Ramos (cell line): ENCODE results near the gene IKBKE.
"Not testable (repeated sequence)": the region's sequence is repeated elsewhere in the genome, so short reads cannot be mapped to it uniquely, and the experiment has no call there.

Experiments used
- in situ Hi-C: fragments of 300-500 bp; cut with MboI; formaldehyde crosslinking; loops from one replicate; pipeline ENCODE4 v1.14.3; 2022; ENCODE audit warnings: low sequenced_read_pairs; ENCODE audit not compliant: unreplicated experiment

Gene IKBKE

DNA sequence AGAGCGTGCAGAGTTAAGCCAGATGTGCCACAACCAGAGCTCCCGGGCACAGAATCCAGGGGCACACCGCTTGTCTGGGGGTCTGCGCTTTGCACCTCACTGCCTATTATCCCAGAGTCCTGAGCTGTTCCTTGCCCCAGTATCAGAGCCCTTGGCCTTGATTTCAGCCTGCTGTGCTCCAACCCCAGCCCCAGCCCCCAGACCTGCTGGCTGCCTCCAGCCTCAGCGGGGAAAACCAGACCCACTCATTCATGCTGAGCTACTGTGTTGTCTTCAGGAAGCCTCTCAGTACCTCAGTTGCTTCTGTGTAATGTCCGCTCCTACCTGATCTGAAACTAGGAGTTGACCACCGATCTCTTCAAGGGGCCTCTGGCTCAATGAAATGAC, 1.1 kb downstream of the IKBKE start:
- in situ Hi-C loops, result no loop called here

DNA sequence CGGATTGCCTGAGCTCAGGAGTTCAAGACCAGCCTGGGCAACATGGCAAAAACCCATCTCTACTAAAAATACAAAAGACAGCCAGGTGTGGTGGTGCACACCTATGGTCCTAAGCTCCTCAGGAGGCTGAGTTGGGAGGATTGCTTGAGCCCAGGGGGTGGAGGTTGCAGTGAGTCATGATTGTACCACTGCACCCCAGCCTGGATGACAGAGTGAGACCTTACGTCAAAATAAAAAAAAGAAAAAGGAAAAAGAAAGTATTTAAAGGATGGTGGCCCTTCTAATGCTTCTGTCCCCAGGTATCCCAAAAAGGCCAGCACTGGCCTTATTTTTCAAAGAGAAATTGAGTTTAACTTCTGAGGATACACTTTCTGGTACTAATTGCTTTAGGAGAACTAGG, 1.7 kb downstream of the IKBKE start:
- in situ Hi-C loops, result no loop called here

DNA sequence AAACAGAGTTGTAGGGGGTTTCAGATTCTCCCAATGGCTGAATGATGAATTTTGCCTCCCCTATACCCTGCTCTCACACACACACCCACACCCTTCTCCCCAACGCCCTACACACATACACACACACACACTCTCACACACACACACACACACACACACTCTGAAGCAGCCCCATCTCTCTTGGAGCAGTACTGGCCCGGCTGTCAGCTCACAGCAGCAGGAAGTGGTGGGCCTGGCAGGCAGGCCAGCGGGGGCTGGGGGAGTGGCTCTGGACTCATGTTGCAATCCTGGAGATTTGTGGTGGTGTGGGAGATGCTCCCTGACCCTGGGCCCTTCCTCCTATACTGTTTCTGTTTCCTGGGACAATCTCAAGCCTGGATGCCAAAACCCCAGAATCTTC, 2.2 kb downstream of the IKBKE start:
- in situ Hi-C loops, result no loop called here

DNA sequence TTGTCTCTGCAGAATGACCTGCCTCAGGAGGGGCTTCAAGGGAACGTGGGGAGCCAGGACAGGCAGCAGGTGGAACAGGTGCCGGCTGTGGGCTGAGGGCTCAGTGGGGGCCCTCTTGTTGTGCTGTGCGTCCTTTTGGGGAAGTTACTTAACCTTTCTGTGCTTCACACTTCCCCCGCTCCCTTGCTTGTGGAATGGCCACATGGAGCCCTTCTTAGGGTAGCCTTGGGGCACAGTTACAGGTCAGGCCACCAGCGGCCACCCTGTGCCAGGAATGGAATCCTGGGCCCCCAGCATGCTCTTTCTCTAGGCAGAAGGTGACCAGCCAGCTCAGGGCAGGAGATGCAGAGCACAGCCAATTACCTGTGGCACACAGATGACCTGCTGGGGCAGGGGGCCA, 2.6 kb downstream of the IKBKE start:
- in situ Hi-C loops, result no loop called here

DNA sequence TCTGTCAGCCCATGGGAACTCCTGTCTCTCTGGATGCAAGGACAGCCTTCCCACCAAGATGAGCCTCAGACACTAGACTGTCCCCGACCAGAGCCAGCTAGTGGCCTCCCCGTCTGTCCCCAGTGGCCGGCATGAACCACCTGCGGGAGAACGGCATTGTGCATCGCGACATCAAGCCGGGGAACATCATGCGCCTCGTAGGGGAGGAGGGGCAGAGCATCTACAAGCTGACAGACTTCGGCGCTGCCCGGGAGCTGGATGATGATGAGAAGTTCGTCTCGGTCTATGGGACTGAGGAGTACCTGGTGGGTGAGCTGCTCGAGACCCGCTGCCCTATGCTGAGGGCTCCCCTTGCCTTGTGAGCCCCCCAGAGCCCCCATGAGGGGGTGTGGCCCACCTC, 5.8 kb downstream of the IKBKE start:
- in situ Hi-C loops, result no loop called here

DNA sequence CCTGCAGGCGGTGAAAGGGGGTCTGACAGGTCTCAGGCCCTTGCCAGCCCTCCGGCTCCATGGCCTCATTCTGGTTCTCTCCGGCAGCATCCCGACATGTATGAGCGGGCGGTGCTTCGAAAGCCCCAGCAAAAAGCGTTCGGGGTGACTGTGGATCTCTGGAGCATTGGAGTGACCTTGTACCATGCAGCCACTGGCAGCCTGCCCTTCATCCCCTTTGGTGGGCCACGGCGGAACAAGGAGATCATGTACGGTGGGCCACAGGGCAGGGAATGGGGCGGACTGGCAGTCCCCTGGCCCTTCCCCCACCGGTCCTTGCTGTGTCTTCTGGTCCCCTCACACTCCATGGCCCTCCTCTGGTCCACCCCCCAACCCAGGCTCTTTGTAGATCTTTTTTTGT, 6.3 kb downstream of the IKBKE start:
- in situ Hi-C loops, result no loop called here

DNA sequence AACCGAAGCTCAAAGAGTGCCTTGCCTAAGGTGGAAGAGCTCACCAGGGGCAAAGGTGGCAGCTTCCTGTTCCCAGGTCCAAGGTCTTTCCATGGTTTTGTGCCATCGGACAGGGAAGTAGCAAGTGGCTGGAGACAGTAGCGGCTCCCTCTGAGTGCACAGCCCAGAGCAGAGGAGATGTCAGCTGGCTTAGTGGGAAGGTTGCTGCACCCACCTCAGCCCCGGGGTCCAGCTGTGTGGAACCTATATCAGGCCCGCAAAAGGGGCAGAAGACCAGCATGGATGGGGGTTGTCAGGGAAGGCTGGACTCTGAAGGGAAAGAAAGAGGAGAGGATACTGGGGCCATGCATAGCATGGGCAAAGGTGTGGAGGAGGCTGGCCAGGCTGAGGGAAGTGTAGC, 6.8 kb downstream of the IKBKE start:
- in situ Hi-C loops, result no loop called here

DNA sequence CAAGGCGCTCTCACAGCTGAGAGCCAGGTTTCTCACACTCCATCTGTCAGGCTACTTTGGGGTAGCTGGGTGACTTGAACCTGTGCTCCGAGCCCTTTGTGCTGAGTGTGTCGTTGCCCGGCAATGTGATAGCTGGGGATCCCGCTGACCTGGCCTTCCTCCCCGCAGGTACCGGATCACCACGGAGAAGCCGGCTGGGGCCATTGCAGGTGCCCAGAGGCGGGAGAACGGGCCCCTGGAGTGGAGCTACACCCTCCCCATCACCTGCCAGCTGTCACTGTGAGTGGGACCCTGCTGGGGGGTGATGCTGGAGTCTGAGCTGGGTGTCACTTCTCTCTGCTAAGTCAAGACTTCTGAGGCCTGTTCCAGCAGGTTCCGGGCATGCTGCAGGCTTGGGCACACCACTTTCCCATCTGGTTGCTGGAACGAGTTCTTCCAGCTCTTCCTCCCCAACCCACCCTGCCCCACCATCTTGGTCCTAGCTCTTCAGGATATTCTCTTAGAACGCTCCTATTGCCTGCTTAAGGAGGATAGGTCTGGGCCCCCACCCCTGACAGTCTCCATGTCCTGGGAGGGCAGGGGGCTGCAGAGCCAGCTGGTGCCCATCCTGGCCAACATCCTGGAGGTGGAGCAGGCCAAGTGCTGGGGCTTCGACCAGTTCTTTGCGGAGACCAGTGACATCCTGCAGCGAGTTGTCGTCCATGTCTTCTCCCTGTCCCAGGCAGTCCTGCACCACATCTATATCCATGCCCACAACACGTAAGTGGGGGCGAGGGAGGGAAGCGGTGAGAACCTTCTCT, 7.5 kb downstream of the IKBKE start:
- in situ Hi-C loops, result no loop called here

DNA sequence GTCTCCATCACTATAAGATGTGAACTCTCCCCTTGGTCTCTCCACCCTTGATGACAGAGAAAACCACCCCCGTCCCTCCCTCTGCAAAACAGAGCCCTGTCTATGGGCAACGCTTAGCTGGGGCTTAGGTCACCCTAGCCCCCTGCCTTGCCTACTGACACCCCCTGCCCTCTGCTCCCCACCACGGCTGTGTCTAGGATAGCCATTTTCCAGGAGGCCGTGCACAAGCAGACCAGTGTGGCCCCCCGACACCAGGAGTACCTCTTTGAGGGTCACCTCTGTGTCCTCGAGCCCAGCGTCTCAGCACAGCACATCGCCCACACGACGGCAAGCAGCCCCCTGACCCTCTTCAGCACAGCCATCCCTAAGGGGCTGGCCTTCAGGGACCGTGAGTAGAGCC, 8.5 kb downstream of the IKBKE start:
- in situ Hi-C loops, result no loop called here

DNA sequence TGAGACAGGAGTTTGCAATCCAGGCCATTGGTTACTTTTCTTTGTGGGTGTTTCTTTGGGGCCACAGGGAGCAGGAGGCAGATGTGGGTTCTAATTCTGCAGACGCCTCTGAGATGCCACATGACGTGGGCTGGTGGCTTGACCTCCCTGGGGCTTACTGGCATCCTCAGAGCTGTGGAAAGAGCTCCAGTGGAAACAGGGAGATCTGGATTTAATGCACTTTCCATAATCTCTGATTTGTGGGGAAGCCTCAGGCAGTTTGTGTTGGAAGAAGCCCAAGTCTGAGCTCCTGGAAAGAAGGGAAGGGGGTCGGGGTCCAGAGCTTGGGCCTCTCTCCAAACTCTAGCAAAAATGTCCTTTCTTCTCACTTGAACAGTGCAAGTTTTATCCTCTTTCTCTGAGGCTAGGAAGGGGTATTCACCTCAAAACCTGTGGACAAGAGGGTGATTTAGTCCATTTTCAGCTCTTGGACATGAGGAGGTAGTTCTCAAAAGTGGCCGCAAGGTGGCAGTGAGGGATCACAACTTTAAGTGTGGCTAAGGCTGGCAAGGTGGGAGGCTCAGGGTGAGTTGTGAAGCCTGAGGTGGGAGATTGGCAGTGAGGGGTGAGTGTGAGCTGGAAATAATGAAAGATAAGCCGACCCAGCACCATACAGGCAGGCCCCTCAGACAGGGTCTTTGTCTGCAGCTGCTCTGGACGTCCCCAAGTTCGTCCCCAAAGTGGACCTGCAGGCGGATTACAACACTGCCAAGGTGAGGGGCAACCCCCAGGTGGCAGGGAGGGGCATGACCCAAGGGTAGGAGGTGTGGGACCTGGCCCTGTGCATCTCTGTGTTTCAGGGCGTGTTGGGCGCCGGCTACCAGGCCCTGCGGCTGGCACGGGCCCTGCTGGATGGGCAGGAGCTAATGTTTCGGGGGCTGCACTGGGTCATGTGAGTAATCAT, 9.2 kb downstream of the IKBKE start:
- in situ Hi-C loops, result no loop called here

DNA sequence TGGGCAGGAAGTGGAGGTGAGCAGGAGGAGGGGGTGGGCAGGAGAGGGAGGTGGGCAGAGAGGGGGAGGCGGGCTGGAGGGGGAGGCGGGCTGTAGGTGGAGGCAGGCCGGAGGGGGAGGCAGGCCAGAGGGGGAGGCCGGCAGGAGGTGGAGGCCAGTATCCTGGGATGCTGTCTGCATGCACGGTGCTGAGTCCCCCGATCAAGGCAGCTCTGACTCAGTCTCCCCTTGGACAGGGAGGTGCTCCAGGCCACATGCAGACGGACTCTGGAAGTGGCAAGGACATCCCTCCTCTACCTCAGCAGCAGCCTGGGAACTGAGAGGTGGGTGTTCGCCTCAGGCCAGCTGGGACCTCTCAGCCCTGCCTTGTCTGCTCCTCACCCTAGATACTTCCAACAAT, 9.9 kb downstream of the IKBKE start:
- in situ Hi-C loops, result no loop called here

DNA sequence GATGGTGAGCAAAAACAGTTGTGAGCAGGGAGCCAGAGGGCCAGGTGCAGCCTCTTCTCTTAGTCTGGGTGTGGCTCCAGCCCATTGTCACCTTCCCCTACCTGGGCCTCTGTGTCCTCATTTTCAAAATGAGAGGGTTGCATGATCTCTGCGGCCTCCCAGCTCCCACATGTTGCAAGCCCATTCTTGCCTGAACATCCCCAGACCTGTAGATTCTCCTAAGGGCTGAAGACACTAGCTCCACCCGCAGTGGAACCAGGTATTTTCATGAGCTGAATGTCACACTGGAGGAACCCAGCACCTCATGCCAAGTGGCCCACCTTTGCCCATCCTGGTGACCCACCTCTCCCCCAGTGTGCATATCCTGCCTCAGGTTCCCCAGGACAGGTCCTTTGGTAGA, 12.3 kb downstream of the IKBKE start:
- in situ Hi-C loops, result no loop called here

DNA sequence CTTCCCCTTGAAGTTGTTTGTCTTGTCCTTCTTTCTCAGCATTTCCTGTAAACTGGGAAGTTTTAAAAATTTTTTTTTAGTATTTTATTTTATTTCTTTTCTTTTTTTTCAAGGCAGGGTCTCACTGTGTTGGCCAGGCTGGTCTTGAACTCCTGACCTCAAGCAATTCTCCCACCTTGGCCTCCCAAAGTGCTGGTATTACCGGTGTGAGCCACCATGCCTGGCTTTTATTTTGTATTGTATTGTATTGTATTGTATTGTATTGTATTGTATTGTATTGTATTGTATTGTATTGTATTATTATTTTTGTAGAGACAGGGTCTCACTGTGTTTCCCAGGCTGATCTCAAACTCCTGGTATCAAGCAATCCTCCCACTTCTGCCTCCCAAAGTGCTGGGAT, 13.6 kb downstream of the IKBKE start:
- in situ Hi-C loops, result not testable (repeated sequence)

DNA sequence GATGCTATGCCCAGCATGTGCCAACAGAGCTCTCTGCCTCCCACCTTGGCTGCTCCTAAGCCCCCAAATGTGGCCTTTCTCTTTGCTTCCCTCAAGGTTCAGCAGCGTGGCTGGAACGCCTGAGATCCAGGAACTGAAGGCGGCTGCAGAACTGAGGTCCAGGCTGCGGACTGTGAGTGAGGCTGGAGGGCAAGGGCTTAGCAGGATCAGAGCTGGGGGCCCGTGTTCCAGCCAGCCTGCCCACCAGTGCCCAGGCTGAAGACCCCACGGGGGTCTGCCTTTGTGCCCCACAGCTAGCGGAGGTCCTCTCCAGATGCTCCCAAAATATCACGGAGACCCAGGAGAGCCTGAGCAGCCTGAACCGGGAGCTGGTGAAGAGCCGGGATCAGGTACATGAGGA, 14.6 kb downstream of the IKBKE start:
- in situ Hi-C loops, result loop anchor here (5.0 kb wide), 1 partner anchor 97 kb away; no protein-coding TSS in a partner anchor

DNA sequence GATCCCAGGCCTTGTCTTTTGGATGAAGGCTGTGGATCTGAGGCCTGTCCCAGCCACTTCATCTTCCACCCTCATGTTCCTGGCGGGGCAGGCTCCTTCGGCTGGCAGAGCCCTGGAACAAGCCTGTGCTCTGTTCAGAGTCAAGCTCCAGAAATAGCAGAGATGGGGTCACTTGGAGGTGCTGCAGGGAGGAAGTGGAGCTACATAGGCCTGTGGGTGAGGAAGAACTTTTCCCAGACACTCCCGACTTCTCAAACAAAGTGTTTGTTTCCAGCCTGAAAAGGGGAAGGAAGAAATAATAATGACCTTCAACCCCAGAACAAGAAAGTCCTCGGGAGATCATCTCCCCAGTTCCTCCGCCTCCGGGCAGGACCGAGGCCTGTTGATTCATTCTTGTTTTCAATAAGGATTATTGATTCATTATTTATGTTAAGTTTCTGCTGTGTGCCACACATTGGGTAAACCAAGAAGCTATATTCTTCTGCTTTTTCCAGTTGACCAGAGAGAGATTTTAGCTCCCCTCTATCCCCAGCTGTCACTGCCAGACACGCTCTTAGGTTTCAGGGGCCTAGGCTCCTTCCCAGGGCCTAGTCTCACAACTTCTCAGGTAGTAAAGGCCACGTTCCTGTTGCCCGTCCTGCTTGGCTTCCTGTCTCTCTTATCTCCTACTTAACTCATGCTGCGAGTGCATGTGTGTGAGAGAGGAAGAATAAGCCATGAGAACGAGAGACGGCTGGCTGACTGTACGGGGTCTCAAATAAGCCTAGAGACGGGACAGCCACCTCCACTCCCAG, 16.9 kb downstream of the IKBKE start:
- in situ Hi-C loops, result loop anchor here (5.0 kb wide), 1 partner anchor 95 kb away; no protein-coding TSS in a partner anchor

DNA sequence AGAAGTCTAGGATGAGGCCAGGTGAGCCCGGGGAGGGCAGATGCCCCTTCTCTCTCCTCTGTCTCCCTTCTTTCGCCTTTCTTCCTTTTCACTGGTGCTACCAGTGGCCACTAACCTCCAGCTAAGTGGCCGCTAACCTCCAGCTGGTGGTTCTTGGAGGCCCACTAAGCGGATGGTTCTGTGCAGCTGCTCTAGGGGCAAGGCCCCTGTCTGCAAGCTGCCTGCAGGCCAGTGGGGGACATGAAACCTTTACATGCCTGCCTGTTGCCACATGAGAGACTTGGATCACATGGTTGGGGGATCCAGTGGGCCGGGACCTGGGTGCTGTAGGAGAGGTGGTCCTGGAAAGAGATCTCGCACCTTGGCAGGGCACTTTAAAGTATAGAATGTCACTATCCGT, 17.7 kb downstream of the IKBKE start:
- in situ Hi-C loops, result loop anchor here (5.0 kb wide), 1 partner anchor 94 kb away; no protein-coding TSS in a partner anchor

DNA sequence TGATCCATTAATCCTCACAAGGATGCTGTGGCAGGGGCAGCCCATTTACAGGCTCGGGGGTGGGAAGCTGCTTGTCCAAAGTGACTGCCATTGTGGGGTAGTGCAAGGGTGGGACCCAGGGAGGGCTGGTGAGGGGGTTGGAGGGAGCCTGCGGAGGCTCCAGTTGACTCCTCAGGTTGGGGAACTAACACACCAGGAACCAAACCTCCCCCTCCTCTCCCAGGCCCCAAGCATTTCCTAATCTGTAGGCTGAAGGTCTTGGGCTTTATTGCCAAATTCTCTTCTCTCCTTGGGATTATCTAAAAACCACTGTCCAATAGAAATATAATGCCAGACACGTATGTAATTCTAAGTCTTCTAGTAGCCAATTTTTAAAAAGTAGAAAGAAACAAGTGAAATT, 18.2 kb downstream of the IKBKE start:
- in situ Hi-C loops, result loop anchor here (5.0 kb wide), 1 partner anchor 94 kb away; no protein-coding TSS in a partner anchor

DNA sequence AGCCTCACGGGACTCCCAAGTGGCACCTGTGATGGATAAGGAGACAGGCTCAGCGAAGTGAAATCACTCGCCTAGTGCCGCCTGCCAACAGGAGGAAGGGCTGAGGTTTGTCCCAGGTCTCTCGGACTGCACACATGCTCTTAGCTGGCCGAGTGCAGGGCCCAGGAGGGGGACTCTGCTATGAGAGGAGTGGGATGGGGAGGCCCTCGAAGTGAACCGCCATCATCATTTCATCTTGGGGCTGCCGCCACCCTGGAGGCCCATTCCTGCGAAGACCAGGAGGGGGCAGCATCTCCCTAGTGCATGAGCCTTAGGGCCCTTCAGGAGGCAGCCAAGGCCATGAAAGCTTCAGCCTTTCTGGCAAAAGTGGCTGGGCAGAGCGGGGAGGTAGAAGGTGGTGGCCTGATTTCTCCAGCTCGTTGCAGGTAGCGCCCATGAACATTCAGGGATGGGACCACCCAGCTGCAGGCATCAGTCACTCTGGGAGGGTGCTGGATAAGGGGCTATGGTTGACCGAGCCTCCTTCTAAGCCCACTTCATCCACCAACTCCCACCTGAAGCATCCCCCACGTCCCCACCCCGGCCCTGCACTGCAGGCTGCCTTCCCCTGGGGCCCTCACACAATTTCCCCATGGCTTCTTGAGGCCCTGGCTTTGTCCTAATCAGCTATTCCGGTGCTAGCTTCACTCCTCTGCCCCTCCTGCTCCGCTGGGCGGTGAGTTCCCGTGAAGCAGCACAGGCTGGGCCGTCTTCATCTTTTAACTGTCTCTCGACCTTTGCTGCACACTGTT, 19.9 kb downstream of the IKBKE start:
- in situ Hi-C loops, result loop anchor here (5.0 kb wide), 1 partner anchor 92 kb away; no protein-coding TSS in a partner anchor

DNA sequence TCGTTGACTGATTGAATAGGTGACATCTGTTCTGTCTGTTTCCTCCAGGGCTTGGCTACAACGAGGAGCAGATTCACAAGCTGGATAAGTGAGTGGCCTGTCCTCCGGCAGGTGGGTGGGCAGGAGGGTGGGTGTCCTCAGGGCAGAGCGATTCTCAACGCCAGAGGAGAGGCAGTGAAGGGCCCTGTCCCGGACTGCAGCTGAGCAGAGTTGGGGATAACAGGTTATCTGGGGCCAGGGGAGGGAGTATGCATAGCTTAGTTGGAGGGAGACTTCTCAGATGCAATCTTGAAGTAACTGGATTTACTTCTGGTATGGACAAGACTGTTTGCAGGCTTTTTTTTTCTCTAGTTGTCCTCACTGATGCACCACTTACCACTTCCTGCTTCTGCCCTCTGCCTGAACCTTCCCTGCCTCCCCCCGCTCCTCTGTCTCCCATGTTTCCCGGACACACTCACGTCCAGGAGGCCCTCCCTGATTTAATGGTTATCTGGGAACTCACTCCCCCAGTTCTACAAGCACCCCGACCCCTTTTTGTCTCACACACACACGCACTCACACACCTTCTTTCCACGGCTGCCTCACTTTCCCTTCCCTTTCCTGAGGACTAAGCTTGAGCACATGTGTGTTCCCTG, 20.6 kb downstream of the IKBKE start:
- in situ Hi-C loops, result no loop called here
